GM19463 (cell line): ENCODE measurements around the gene ATXN2L.

Experiments used
- ATAC-seq: cut with Tn5 transposase; IDR thresholded peaks from one replicate; pipeline ENCODE4 v1.9.1; 2021; ENCODE audit warnings: mild to moderate bottlenecking, moderate library complexity; ENCODE audit not compliant: unreplicated experiment

ATXN2L gene

DNA sequence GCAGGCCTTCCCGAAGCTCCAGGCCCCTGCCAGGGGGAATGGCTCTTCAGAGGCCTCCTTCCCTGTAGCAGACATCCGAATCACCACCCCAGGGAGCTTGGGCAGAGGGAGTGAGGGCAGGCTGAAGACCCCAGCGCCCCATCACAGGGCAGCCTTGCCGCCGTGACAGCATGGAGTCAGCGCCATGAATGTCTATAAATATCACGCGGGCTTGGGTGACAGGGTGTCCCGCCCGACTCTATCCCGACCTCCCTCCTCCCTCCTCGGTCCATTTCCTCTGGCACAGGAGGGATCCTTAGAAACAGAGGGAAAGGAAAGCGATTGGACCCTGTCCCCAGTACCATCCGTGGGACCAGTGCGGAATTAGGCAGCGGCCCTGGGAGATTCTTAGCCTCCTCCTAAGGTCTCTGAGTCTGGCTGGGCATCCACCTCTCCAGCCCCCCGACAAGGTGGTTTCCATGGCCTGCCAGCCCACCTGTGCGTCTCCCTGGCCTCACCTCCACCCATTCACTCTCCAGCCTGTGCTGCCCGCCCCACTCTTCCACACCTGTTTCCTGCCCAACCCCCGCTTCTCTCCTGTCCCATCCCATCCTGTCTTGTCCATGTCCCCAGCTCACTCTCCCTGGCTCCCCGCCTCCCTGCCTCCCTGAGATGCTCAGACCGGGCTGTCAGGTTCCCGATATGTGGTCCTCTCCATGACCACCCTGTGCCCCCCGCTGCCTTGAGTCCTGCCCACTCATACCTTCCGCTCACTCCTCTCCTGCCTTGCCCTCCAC is 60.6 kb downstream of the ATXN2L start:
- no peak for ATAC-seq

DNA sequence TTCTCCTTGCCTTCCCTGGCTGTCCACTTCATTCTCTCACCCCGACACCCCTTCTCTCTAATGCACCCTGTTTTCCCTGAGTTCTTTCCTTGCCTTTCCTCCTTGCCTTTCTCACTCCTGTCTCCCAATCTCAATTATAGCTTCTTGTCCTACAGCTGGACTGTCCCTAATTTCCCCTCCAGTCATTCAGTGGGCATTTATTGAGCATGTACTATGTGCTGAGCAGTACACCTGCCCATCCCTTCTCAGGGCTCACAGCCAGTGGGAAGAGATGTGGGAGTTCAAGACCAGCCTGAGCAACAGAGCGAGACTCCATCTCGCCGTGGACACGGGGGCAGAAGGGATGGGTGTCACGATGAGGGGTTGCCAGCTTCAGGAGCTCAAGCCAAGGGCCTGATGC is 61.2 kb downstream of the ATXN2L start:
- no peak for ATAC-seq
